WTC11 (cell line): ENCODE results near the gene ZNF496. TPM values are rescaled to one million over a fixed set of nuclear protein-coding genes. Genes with fewer than 3 reads are reported as not detected.

Experiments
- ATAC-seq: fragments of 200-7000 bp; cut with Tn5 transposase; 2 replicates; pipeline ENCODE4 v1.10.0; 2021; ENCODE audit warnings: mild to moderate bottlenecking, moderate library complexity
- CTCF ChIA-PET: fragments of 300-600 bp; sonication (Branson Sonifier 250); formaldehyde crosslinking; loops from one replicate; lab custom pipeline; 2021; ENCODE audit warnings: antibody characterized with exemption; lab: Charles Lee
- POLR2A ChIA-PET: fragments of 350-600 bp; sonication (Branson Sonifier 250); formaldehyde crosslinking; loops from one replicate; lab custom pipeline; 2021; ENCODE audit warnings: antibody characterized with exemption; lab: Charles Lee
- DNase-seq: peaks from one replicate; pipeline ENCODE4 v3.0.0; 2021; ENCODE audit warnings: low spot score
- H3K27ac Mint-ChIP-seq: 2 replicates; pipeline ENCODE4 v1.8.0; 2021; ENCODE audit warnings: mixed read lengths
- H3K27me3 Mint-ChIP-seq: 2 replicates; pipeline ENCODE4 v1.8.0; 2021; ENCODE audit warnings: low read depth, mild to moderate bottlenecking, moderate library complexity, mixed read lengths
- H3K36me3 Mint-ChIP-seq: 2 replicates; pipeline ENCODE4 v1.8.0; 2021; ENCODE audit warnings: mixed read lengths
- H3K4me1 Mint-ChIP-seq: 2 replicates; pipeline ENCODE4 v1.8.0; 2022; ENCODE audit warnings: mixed read lengths
- H3K4me3 Mint-ChIP-seq: 2 replicates; pipeline ENCODE4 v1.8.0; 2021; ENCODE audit warnings: mild to moderate bottlenecking, moderate library complexity, mixed read lengths
- H3K9me3 Mint-ChIP-seq: 2 replicates; pipeline ENCODE4 v1.8.0; 2021; ENCODE audit warnings: mixed read lengths
- AR ChIP-seq: fragments of 250-450 bp; sonication (Bioruptor Pico); IDR thresholded peaks from 2 replicates; pipeline ENCODE4 v1.9.0; 2021; ENCODE audit warnings: mild to moderate bottlenecking
- ATF3 ChIP-seq: sonication (generic); formaldehyde crosslinking; conservative IDR thresholded peaks from 2 replicates; pipeline ENCODE4 v1.8.1; 2022; ENCODE audit warnings: mild to moderate bottlenecking, missing genetic modification reagents
- ETV6 ChIP-seq: sonication (generic); formaldehyde crosslinking; IDR thresholded peaks from 2 replicates; pipeline ENCODE4 v1.8.1; 2022; ENCODE audit warnings: mild to moderate bottlenecking, missing genetic modification reagents
- GABPB1 ChIP-seq: sonication (generic); formaldehyde crosslinking; IDR thresholded peaks from 2 replicates; pipeline ENCODE4 v1.8.1; 2023; ENCODE audit warnings: mild to moderate bottlenecking, missing genetic modification reagents
- JAZF1 ChIP-seq: fragments of 250-450 bp; sonication (Bioruptor Pico); IDR thresholded peaks from 2 replicates; pipeline ENCODE4 v1.9.0; 2021; ENCODE audit warnings: moderate library complexity, mild to moderate bottlenecking, inconsistent platforms
- NR1H2 ChIP-seq: sonication (generic); formaldehyde crosslinking; IDR thresholded peaks from 2 replicates; pipeline ENCODE4 v1.9.0; 2021; ENCODE audit warnings: mild to moderate bottlenecking, moderate library complexity, missing genetic modification reagents
- SMAD3 ChIP-seq: sonication (generic); formaldehyde crosslinking; IDR thresholded peaks from 2 replicates; pipeline ENCODE4 v1.8.0; 2022; ENCODE audit warnings: missing genetic modification reagents, mild to moderate bottlenecking, borderline replicate concordance
- TEAD4 ChIP-seq: sonication (generic); formaldehyde crosslinking; IDR thresholded peaks from 2 replicates; pipeline ENCODE4 v1.8.0; 2022; ENCODE audit warnings: mild to moderate bottlenecking, missing genetic modification reagents
- ZBTB21 ChIP-seq: sonication (generic); formaldehyde crosslinking; IDR thresholded peaks from 2 replicates; pipeline ENCODE4 v1.8.1; 2023; ENCODE audit warnings: mild to moderate bottlenecking, missing genetic modification reagents, borderline replicate concordance
- ZNF219 ChIP-seq: sonication (generic); formaldehyde crosslinking; IDR thresholded peaks from 2 replicates; pipeline ENCODE4 v1.8.0; 2023; ENCODE audit warnings: missing genetic modification reagents, mild to moderate bottlenecking, borderline replicate concordance
- ZNF263 ChIP-seq: sonication (generic); formaldehyde crosslinking; IDR thresholded peaks from 2 replicates; pipeline ENCODE4 v1.8.1; 2022; ENCODE audit warnings: low read depth, mild to moderate bottlenecking, moderate library complexity, missing genetic modification reagents
- ZNF396 ChIP-seq: fragments of 250-450 bp; sonication (Bioruptor Pico); IDR thresholded peaks from 2 replicates; pipeline ENCODE4 v1.8.0; 2021; ENCODE audit warnings: mild to moderate bottlenecking, moderate library complexity, borderline replicate concordance
- ZNF416 ChIP-seq: fragments of 250-450 bp; sonication (Bioruptor Pico); IDR thresholded peaks from 2 replicates; pipeline ENCODE4 v1.9.0; 2021; ENCODE audit warnings: mild to moderate bottlenecking, inconsistent platforms
- total RNA-seq: library from RNA; stranded (reverse); gene quantifications from 3 replicates; pipeline ENCODE4 v1.2.3, GENCODE V29; 2021
- TF ChIP-seq, protein P1 (sequence below): sonication (generic); formaldehyde crosslinking; IDR thresholded peaks from 2 replicates; pipeline ENCODE4 v1.8.1; 2023; ENCODE audit warnings: mild to moderate bottlenecking, missing genetic modification reagents, moderate library complexity
- TF ChIP-seq, protein P2 (sequence below): fragments of 250-450 bp; sonication (Bioruptor Pico); IDR thresholded peaks from 2 replicates; pipeline ENCODE4 v1.9.0; 2021; ENCODE audit warnings: mild to moderate bottlenecking, borderline replicate concordance
- TF ChIP-seq, protein P3 (sequence below): sonication (generic); formaldehyde crosslinking; conservative IDR thresholded peaks from 2 replicates; pipeline ENCODE4 v1.8.1; 2023; ENCODE audit warnings: mild to moderate bottlenecking, low read depth, missing genetic modification reagents, moderate library complexity
- TF ChIP-seq, protein P4 (sequence below): sonication (generic); formaldehyde crosslinking; IDR thresholded peaks from 2 replicates; pipeline ENCODE4 v1.8.1; 2022; ENCODE audit warnings: mild to moderate bottlenecking, moderate library complexity, missing genetic modification reagents
- TF ChIP-seq, protein P5 (sequence below): fragments of 200-600 bp; IDR thresholded peaks from 2 replicates; pipeline ENCODE4 v1.8.0; 2022; ENCODE audit warnings: antibody characterized with exemption
- TF ChIP-seq, protein P6 (sequence below): sonication (generic); formaldehyde crosslinking; IDR thresholded peaks from 2 replicates; pipeline ENCODE4 v1.8.0; 2022; ENCODE audit warnings: missing genetic modification reagents

ZNF496 gene
- total RNA-seq, 1 experiment from 2014 or later, result 88.3 TPM

DNA sequence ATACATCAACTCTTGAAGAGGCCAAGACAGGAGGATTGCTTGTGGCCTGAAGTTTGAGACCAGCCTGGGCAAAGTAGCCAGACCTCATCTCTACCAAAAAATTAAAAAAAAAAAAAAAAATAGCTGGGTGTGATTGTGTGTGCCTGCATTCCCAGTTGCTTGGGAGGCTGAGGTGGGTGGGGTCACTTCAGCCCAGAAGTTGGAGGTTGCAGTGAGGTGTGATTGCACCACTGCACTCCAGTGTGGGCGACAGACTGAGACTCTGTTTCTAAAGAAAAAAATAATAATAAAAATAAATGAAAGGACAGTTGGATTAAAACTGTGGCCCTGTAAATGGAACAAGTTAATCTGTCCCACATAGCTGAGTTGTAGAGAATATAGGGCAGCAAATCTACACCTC is 18.9 kb upstream of the ZNF496 start:
- CTCF ChIA-PET, result interaction anchor here (0.6 to 2.7 kb wide), 2 partner anchors 22 to 181 kb away, joined by 4 to 11 read pairs; no protein-coding TSS in a partner anchor
- TF ChIP-seq GABPB1 (CRISPR knock-in tag) (no peak), ZNF416 (CRISPR knock-in tag) (no peak), ETV6 (CRISPR knock-in tag) (no peak), JAZF1 (CRISPR knock-in tag) (no peak), ZNF396 (CRISPR knock-in tag) (no peak), ZNF263 (CRISPR knock-in tag) (no peak), TEAD4 (CRISPR knock-in tag) (no peak), NR1H2 (CRISPR knock-in tag) (no peak), ZBTB21 (CRISPR knock-in tag) (no peak), ATF3 (CRISPR knock-in tag) (no peak), ZNF219 (no peak), AR (CRISPR knock-in tag) (no peak), SMAD3 (CRISPR knock-in tag) (no peak)
- TF ChIP-seq, protein P1, sequence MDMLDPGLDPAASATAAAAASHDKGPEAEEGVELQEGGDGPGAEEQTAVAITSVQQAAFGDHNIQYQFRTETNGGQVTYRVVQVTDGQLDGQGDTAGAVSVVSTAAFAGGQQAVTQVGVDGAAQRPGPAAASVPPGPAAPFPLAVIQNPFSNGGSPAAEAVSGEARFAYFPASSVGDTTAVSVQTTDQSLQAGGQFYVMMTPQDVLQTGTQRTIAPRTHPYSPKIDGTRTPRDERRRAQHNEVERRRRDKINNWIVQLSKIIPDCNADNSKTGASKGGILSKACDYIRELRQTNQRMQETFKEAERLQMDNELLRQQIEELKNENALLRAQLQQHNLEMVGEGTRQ, result no peak
- TF ChIP-seq, protein P2, sequence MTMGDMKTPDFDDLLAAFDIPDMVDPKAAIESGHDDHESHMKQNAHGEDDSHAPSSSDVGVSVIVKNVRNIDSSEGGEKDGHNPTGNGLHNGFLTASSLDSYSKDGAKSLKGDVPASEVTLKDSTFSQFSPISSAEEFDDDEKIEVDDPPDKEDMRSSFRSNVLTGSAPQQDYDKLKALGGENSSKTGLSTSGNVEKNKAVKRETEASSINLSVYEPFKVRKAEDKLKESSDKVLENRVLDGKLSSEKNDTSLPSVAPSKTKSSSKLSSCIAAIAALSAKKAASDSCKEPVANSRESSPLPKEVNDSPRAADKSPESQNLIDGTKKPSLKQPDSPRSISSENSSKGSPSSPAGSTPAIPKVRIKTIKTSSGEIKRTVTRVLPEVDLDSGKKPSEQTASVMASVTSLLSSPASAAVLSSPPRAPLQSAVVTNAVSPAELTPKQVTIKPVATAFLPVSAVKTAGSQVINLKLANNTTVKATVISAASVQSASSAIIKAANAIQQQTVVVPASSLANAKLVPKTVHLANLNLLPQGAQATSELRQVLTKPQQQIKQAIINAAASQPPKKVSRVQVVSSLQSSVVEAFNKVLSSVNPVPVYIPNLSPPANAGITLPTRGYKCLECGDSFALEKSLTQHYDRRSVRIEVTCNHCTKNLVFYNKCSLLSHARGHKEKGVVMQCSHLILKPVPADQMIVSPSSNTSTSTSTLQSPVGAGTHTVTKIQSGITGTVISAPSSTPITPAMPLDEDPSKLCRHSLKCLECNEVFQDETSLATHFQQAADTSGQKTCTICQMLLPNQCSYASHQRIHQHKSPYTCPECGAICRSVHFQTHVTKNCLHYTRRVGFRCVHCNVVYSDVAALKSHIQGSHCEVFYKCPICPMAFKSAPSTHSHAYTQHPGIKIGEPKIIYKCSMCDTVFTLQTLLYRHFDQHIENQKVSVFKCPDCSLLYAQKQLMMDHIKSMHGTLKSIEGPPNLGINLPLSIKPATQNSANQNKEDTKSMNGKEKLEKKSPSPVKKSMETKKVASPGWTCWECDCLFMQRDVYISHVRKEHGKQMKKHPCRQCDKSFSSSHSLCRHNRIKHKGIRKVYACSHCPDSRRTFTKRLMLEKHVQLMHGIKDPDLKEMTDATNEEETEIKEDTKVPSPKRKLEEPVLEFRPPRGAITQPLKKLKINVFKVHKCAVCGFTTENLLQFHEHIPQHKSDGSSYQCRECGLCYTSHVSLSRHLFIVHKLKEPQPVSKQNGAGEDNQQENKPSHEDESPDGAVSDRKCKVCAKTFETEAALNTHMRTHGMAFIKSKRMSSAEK (CRISPR knock-in tag), result no peak
- TF ChIP-seq, protein P3, sequence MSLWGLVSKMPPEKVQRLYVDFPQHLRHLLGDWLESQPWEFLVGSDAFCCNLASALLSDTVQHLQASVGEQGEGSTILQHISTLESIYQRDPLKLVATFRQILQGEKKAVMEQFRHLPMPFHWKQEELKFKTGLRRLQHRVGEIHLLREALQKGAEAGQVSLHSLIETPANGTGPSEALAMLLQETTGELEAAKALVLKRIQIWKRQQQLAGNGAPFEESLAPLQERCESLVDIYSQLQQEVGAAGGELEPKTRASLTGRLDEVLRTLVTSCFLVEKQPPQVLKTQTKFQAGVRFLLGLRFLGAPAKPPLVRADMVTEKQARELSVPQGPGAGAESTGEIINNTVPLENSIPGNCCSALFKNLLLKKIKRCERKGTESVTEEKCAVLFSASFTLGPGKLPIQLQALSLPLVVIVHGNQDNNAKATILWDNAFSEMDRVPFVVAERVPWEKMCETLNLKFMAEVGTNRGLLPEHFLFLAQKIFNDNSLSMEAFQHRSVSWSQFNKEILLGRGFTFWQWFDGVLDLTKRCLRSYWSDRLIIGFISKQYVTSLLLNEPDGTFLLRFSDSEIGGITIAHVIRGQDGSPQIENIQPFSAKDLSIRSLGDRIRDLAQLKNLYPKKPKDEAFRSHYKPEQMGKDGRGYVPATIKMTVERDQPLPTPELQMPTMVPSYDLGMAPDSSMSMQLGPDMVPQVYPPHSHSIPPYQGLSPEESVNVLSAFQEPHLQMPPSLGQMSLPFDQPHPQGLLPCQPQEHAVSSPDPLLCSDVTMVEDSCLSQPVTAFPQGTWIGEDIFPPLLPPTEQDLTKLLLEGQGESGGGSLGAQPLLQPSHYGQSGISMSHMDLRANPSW (CRISPR knock-in tag), result no peak
- TF ChIP-seq, protein P4, sequence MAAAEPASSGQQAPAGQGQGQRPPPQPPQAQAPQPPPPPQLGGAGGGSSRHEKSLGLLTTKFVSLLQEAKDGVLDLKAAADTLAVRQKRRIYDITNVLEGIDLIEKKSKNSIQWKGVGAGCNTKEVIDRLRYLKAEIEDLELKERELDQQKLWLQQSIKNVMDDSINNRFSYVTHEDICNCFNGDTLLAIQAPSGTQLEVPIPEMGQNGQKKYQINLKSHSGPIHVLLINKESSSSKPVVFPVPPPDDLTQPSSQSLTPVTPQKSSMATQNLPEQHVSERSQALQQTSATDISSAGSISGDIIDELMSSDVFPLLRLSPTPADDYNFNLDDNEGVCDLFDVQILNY (CRISPR knock-in tag), result no peak
- TF ChIP-seq, protein P5, sequence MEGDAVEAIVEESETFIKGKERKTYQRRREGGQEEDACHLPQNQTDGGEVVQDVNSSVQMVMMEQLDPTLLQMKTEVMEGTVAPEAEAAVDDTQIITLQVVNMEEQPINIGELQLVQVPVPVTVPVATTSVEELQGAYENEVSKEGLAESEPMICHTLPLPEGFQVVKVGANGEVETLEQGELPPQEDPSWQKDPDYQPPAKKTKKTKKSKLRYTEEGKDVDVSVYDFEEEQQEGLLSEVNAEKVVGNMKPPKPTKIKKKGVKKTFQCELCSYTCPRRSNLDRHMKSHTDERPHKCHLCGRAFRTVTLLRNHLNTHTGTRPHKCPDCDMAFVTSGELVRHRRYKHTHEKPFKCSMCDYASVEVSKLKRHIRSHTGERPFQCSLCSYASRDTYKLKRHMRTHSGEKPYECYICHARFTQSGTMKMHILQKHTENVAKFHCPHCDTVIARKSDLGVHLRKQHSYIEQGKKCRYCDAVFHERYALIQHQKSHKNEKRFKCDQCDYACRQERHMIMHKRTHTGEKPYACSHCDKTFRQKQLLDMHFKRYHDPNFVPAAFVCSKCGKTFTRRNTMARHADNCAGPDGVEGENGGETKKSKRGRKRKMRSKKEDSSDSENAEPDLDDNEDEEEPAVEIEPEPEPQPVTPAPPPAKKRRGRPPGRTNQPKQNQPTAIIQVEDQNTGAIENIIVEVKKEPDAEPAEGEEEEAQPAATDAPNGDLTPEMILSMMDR, result no peak
- TF ChIP-seq, protein P6, sequence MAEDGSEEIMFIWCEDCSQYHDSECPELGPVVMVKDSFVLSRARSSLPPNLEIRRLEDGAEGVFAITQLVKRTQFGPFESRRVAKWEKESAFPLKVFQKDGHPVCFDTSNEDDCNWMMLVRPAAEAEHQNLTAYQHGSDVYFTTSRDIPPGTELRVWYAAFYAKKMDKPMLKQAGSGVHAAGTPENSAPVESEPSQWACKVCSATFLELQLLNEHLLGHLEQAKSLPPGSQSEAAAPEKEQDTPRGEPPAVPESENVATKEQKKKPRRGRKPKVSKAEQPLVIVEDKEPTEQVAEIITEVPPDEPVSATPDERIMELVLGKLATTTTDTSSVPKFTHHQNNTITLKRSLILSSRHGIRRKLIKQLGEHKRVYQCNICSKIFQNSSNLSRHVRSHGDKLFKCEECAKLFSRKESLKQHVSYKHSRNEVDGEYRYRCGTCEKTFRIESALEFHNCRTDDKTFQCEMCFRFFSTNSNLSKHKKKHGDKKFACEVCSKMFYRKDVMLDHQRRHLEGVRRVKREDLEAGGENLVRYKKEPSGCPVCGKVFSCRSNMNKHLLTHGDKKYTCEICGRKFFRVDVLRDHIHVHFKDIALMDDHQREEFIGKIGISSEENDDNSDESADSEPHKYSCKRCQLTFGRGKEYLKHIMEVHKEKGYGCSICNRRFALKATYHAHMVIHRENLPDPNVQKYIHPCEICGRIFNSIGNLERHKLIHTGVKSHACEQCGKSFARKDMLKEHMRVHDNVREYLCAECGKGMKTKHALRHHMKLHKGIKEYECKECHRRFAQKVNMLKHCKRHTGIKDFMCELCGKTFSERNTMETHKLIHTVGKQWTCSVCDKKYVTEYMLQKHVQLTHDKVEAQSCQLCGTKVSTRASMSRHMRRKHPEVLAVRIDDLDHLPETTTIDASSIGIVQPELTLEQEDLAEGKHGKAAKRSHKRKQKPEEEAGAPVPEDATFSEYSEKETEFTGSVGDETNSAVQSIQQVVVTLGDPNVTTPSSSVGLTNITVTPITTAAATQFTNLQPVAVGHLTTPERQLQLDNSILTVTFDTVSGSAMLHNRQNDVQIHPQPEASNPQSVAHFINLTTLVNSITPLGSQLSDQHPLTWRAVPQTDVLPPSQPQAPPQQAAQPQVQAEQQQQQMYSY (CRISPR knock-in tag), result no peak

More for the DNA sequence above, 18.9 kb upstream of the ZNF496 start:
- POLR2A ChIA-PET, result no interaction called here
- H3K36me3 Mint-ChIP-seq, result no peaks in the 10 kb centered on the region
- DNase-seq (no peak), ATAC-seq (no peak)
- H3K9me3 Mint-ChIP-seq, result peaks cover 2% of the 10 kb centered on the region
- no peak overlapping the region for H3K27ac Mint-ChIP-seq
- H3K4me3 Mint-ChIP-seq, result no peak overlapping the region
- H3K4me1 Mint-ChIP-seq, result peaks cover 17% of the 10 kb centered on the region
- peaks cover 31% of the 10 kb centered on the region for H3K27me3 Mint-ChIP-seq
